Measurements from ENCODE around the gene IGF1R.

IGF1R gene

DNA sequence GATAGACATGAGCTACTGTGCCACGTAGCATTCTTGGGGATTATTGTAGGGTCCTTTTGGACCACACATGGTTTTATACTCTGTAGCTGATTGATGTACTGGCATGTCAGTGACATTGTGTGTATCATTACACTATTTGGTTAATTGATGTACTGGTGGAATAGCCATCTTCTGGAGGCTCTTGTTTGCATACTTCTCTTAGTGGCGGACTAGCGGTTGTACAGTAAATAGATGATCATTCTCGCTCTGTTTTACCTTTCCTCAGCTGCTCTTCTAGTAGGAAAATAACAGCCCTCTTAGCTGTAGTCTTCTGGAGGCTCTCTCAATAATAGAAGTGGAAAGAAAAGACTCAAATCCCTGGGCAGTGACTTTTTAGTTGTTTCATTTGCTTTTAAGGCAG lies 24.8 kb downstream of the IGF1R start:
- DNase-seq, result no peak

- no peak for DNase-seq
Observed at GRCh38 chr15:98674336-98674735, 26.0 kb downstream of the IGF1R start.

GRCh38 chr15:98676586-98677270 lies 28.4 kb downstream of the IGF1R start:
- peak; percentile 49 for DNase-seq

- no peak for DNase-seq
Observed at GRCh38 chr15:98677345-98678059, 29.2 kb downstream of the IGF1R start.

DNA sequence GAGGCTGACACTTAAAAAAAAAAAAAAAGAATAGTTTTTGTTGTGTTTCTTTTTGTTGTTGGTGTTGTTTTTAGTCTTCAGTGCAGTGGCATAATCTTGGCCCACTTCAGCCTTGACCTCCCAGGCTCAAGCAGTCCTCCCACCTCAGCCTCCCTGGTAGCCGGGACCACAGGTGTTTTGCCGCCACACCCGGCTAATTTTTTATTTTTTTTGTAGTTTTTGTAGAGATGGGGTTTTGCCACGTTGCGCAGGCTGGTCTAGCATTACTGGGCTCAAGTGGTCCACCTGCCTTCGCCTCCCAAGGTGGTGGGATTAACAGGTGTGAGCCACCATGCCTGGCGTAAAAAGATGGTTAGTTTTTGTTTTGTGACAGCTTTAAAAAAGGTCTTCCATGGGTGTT lies 30.1 kb downstream of the IGF1R start:
- no peak for DNase-seq

GRCh38 chr15:98681061-98681460 lies 32.7 kb downstream of the IGF1R start:
- DNase-seq, result no peak

DNA sequence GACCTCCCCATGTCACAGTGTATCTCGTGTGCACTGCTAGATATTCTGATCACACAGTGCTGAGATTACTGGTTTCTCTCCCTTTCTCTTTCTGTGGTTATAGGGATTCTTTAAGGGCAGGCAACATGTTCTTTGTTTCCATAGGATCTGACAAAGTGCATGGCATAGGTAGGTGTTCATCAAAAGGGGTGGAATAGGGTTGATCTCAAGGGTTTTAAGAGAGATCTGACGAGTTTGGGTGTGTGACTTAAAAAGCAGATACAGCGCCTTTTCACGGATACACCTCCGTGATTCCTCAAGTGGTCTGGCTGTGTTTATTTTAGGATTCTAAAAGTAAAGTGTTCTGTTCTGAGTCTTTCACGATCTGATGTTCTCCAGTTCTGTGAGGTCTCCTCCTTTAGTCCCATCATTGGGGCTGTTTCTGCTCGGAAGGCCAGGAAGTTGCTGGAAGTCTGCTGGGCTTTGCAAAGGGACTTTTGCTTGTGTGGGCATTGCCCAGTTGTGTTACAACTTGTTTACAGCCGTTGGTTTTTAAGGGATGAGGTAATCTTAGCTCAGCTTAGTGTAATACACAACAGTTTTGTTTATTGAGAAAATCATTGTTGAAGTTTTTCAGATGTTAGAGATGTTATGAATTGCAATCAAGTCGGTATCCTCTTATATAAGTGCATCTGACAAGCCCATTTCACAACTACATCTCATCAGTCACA lies 34.8 kb downstream of the IGF1R start:
- no peak for DNase-seq

GRCh38 chr15:98683831-98684230 lies 35.5 kb downstream of the IGF1R start:
- DNase-seq, result no peak

DNA sequence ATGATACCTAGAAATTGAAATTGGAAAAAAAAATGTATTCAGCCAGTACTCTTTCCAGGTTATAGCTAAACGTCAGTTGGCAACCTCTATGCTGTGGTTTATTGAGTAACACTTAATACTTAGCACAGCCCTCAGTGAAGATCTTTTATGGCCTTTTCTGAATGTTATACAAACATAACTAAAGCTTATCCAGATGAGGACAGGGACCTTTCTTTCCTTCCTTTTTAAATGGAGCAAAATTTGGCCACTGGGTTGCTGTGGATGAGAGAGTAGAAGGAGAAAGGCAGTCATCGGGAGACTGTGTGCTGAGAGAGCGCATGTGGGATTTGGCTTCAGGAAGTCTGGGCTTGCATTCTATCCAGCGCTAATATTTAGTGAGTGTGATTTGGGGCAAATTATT lies 36.1 kb downstream of the IGF1R start:
- DNase-seq, result no peak

GRCh38 chr15:98684995-98685525 lies 36.7 kb downstream of the IGF1R start:
- no peak for DNase-seq

GRCh38 chr15:98686983-98687382 lies 38.6 kb downstream of the IGF1R start:
- DNase-seq, result no peak

GRCh38 chr15:98689431-98689861 lies 41.1 kb downstream of the IGF1R start:
- peak; percentile 11 for DNase-seq

- no peak for DNase-seq
Observed at GRCh38 chr15:98690272-98690950, 42.1 kb downstream of the IGF1R start.

- DNase-seq, result no peak
Observed at GRCh38 chr15:98692213-98692612, 43.9 kb downstream of the IGF1R start.

GRCh38 chr15:98694161-98694560 lies 45.8 kb downstream of the IGF1R start:
- no peak for DNase-seq

DNA sequence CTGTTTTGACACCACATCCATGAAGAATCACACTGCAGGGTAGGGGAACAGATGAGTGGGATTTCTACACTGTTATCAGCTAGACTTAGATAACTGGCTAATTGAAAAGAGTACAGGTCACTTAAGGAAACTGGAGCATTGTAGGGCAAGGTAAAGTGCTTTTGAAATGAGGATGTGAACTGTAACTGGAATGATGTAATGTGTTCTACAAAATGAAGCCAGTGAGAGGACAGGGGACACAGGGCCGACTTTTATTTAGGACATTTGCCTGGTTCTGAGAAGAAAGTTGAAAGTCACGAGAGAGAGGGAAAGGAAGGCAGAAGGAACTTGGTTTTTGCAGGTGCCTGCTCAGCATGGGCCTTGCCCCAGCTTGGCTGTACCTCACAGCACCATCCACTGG lies 50.5 kb downstream of the IGF1R start:
- no peak for DNase-seq

DNA sequence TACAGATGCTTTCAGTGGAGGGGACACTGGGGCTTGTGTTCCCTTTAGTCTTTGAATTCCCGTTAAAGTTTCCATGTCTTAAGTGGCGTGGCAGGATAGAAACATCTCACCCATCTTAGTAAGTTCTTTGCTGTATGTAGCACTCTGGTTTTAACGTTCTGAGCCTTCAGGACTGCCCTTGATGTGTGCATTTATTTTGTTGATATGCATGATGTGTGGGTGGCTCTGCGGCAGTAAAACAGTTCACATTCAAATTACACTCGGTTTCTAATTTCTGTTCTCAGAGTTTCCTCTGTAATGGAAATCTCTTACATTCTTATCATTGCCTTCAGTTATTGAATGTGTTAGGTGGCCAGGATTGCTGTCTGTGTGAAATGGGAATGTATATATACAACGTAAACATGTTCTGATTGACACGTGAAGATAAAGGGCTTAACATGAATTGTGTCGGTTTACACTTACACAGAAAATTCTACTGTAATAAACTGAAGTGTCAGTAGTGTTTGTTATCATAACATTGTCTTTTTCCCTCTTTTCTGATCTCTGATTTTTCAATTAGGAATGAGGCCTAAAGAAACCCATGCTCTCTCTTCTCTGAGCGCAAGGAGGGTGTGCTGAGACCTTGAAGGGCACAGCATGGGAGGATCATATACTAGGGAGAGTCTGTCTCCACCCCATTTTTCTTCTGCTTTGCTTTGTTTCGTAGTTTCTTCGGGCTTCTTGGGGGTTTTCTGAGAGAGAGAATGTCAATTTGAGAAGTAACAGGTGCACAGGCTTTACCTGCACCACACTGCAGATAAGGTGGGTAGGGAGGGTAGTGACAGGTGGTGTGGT lies 51.5 kb downstream of the IGF1R start:
- DNase-seq, result no peak

DNA sequence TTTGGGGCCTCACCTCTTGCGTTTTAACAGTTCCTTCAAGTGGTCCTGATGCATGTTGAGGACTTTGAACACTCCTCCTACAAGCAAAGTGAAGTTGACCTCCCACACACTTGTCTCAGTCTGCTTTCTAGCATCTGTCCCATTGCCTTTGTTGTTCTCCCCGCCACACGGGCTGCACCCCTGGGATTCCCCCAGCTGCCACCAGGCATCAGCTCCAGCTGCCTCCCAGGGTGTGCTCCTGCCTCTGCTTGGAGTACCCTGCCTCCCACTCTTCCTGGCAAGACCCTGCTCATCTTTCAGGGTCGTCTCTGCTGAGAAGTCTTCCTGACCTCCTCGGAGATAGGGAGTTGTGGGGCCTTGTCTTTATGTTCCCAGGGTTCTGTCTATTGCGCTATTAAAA lies 52.2 kb downstream of the IGF1R start:
- no peak for DNase-seq

DNA sequence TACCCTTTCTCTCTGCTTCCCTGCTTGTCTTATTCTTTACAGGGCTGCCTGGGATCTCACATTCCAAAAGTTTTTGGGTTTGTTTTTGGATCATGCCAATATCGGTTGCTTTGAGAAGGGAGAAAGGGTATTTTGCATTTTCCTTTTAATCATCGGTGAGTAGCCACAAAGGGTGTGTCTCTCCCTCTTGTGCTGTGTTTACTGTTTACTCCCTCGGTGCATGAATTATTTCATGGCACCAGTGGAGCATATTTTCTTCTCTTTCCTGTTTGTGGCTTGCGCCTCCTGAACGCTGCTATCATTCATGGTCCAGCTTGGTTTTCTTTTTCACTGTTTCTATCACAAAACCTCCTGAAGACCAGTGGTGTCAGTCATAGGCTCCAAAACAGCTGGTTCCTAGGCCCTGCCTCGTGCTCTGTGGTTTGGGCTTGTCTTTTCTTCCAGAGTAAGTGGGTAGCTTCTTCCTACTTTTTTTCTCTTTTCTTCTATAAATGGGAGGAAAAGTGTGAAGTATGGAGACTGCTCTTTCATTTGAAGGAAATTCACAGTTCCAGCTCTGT lies 54.9 kb downstream of the IGF1R start:
- DNase-seq, result no peak

DNA sequence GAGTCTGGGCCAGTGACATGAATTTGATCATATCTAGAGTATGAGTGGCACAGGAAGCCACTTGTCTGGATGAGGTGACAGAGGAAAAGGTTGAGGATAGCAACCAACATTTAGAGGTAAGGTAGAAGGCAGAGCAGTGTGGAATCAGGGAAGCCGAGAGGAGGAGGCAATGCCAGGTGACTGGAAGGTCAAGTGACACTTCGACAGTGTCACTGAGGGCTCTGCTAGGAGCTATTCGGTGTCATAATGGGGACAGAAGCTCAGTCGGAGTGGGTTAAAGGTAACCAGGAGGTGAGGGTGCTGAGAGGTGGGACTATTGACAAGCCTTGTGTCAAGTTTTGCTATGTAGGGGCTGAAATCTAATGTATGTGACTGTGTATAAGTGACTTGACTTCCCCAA lies 56.7 kb downstream of the IGF1R start:
- no peak for DNase-seq

- no peak for DNase-seq
Observed at GRCh38 chr15:98706387-98706786, 58.0 kb downstream of the IGF1R start.

DNA sequence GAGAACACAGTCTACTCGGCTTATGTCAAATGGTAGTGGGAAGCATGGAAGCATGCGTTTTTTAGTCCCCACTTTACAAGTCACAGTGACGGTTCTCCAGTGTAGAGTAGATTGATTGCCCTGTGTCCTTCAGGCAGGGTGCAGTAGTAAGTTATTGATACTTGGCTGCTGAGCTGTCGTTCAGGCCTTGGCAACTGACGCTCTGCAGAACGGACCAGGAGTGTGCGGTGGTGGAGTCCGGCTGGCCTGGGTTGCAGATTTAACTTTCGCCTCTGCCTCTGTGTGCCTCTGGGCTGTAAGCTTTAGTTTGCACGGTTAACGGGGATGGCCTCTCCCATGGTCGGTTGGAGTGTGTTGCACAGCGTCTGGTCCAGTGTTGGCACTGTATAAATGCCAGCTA lies 58.6 kb downstream of the IGF1R start:
- DNase-seq, result no peak
